ENCODE data around the gene ALG5.

ALG5 gene

GRCh38 chr13:36997716-36998427 is 1.3 kb downstream of the ALG5 start:
- no peak for DNase-seq (ENCODE audit: low read depth, low spot score)
- TF ChIP-seq EZH2 (IDR thresholded peaks at IDR 0.05) (no peak), POLR2AphosphoS5 (IDR thresholded peaks at IDR 0.05; ENCODE audit: borderline replicate concordance, low read depth, low read length) (no peak), FOXP2 (optimal IDR thresholded peaks at IDR 0.05; ENCODE audit: control extremely low read depth, extremely low read length, insufficient read depth) (no peak)
- Histone ChIP-seq H3K9me3 (ENCODE audit: low read depth, low read length) (no peaks in the 10 kb centered on the region), H3K4me3 (peak overlapping the region; percentile 81), H3K27ac (peak overlapping the region; percentile 86), H3K36me3 (ENCODE audit: insufficient read depth, low read length) (peaks cover 42% of the 10 kb centered on the region), H3K9ac (ENCODE audit: insufficient read length) (peak overlapping the region; percentile 98)

DNA sequence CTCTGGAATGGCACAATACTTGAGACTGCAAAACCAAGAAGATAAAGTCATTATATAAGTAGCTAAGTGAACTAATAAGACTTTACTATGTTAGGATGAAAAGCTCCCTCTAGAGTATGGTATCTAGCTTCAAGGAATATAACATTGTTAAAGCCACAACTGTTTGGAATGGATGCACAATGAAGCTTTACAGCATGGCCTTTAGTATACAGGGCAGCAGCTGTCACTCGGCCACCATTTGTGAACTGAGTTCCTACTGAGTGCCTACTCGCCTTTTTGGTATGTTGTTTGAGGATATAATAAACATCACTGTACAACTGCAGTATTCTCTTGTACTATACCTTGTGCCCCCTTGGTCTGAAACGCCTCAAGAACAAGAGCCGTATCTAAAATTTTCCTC is 6.8 kb downstream of the ALG5 start:
- DNase-seq (ENCODE audit: low read depth, low spot score): no peak
- TF ChIP-seq FOXP2 (optimal IDR thresholded peaks at IDR 0.05; ENCODE audit: control extremely low read depth, extremely low read length, insufficient read depth) (no peak), POLR2AphosphoS5 (IDR thresholded peaks at IDR 0.05; ENCODE audit: borderline replicate concordance, low read depth, low read length) (no peak), EZH2 (IDR thresholded peaks at IDR 0.05) (no peak)
- H3K9me3 ChIP-seq (ENCODE audit: low read depth, low read length): no peaks in the 10 kb centered on the region
- no peak overlapping the region for H3K4me3 ChIP-seq
- no peak overlapping the region for H3K27ac ChIP-seq
- peaks cover 89% of the 10 kb centered on the region for H3K36me3 ChIP-seq (ENCODE audit: insufficient read depth, low read length)
- no peak overlapping the region for H3K9ac ChIP-seq (ENCODE audit: insufficient read length)

DNA sequence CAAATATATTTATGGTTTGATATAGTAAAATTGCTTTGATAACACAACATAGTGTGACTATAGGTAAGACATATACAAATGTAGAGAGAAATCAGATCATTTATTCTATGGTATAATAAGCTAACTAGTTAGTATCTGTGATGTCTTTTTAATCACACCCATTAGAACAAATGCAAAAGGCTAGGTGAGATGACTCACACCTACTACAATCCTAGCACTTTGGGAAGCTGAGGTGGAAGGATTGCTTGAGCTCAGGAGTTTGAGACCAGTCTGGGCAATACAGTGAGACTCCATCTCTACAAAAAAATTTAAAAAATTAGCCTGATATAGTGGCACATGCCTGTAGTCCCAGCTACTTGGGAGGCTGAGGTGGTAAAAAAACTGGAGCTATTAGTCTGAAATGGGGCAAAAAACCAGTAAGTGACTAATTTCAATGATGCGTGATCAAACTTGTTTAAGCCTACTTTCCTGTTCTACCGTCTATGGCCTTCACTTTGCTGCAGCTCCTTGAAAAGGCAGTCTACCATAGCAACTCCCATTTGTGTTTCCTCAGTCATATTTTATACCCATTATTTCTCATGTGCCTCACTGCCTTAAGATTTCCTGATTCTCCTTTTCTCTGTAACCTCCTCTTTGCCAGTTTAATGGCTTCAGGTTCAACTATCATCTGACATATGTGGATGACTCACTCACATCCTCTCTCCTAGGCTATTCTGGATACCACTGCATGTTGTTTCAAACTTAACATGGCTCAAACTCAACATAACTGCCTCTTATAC is 12.5 kb downstream of the ALG5 start:
- H3K4me3 ChIP-seq: no peak overlapping the region
- no peaks in the 10 kb centered on the region for H3K9me3 ChIP-seq (ENCODE audit: low read depth, low read length)
- peaks cover 93% of the 10 kb centered on the region for H3K36me3 ChIP-seq (ENCODE audit: insufficient read depth, low read length)
- no peak overlapping the region for H3K27ac ChIP-seq
- no peak overlapping the region for H3K9ac ChIP-seq (ENCODE audit: insufficient read length)
- no peak for DNase-seq (ENCODE audit: low read depth, low spot score)
- TF ChIP-seq POLR2AphosphoS5 (IDR thresholded peaks at IDR 0.05; ENCODE audit: borderline replicate concordance, low read depth, low read length) (no peak), FOXP2 (optimal IDR thresholded peaks at IDR 0.05; ENCODE audit: control extremely low read depth, extremely low read length, insufficient read depth) (no peak), EZH2 (IDR thresholded peaks at IDR 0.05) (no peak)

GRCh38 chr13:36981156-36981743 is 17.9 kb downstream of the ALG5 start:
- TF ChIP-seq EZH2 (IDR thresholded peaks at IDR 0.05) (no peak), FOXP2 (optimal IDR thresholded peaks at IDR 0.05; ENCODE audit: control extremely low read depth, extremely low read length, insufficient read depth) (no peak), POLR2AphosphoS5 (IDR thresholded peaks at IDR 0.05; ENCODE audit: borderline replicate concordance, low read depth, low read length) (no peak)
- H3K9me3 ChIP-seq (ENCODE audit: low read depth, low read length): no peaks in the 10 kb centered on the region
- peak overlapping the region; percentile 95 for H3K27ac ChIP-seq
- H3K36me3 ChIP-seq (ENCODE audit: insufficient read depth, low read length): peaks cover 76% of the 10 kb centered on the region
- peak overlapping the region; percentile 34; the same call in 1 of the 2 replicates for H3K4me3 ChIP-seq
- H3K9ac ChIP-seq (ENCODE audit: insufficient read length): peak overlapping the region; percentile 47
- peak; percentile 75 for DNase-seq (ENCODE audit: low read depth, low spot score)

DNA sequence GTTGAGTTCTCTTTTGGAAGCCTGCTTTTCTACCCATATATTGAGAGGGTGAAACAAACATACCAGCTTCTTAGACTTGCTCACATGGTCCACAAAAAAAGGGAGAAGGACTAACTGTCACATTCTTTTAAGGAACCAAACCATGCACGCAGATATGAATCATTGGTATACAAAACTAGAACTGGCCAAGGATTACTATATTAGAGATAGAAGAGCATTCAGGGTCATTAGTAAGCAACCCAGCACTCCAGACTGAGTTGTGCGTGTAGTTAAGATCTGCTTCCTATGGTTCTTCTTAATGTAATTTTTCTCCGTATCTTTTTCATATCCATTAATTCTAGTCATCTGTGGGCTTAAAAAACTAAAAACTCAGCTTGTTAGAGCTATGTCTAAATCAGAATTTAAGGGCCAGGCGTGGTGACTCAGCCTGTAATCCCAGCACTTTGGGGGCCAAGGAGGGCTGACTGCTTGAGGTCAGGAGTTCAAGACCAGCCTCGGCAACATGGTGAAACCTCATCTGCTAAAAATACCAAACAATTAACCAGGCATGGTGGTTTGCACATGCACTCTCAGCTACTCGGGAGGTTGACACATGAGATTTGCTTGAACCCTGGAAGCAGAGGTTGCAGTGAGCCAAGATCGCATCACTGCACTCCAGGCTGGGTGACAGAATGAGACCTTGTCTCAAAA is 19.6 kb downstream of the ALG5 start:
- H3K36me3 ChIP-seq (ENCODE audit: insufficient read depth, low read length): peaks cover 77% of the 10 kb centered on the region
- TF ChIP-seq FOXP2 (optimal IDR thresholded peaks at IDR 0.05; ENCODE audit: control extremely low read depth, extremely low read length, insufficient read depth): no peak

GRCh38 chr13:36975172-36975571 is 24.0 kb downstream of the ALG5 start:
- Histone ChIP-seq H3K36me3 (ENCODE audit: insufficient read depth, low read length) (peaks cover 88% of the 10 kb centered on the region), H3K9ac (ENCODE audit: insufficient read length) (no peak overlapping the region), H3K9me3 (ENCODE audit: low read depth, low read length) (peaks cover 17% of the 10 kb centered on the region), H3K4me3 (no peak overlapping the region), H3K27ac (no peak overlapping the region)
- no peak for TF ChIP-seq EZH2 (IDR thresholded peaks at IDR 0.05)
- no peak for TF ChIP-seq POLR2AphosphoS5 (IDR thresholded peaks at IDR 0.05; ENCODE audit: borderline replicate concordance, low read depth, low read length)
- TF ChIP-seq FOXP2 (optimal IDR thresholded peaks at IDR 0.05; ENCODE audit: control extremely low read depth, extremely low read length, insufficient read depth): no peak
- no peak for DNase-seq (ENCODE audit: low read depth, low spot score)

More for the DNA sequence above, 19.6 kb downstream of the ALG5 start:
- Histone ChIP-seq H3K27ac (no peak overlapping the region), H3K9ac (ENCODE audit: insufficient read length) (no peak overlapping the region), H3K9me3 (ENCODE audit: low read depth, low read length) (peaks cover 9% of the 10 kb centered on the region), H3K4me3 (no peak overlapping the region)
- no peak for DNase-seq (ENCODE audit: low read depth, low spot score)

- Histone ChIP-seq H3K4me3 (no peak overlapping the region), H3K36me3 (ENCODE audit: insufficient read depth, low read length) (peaks cover 83% of the 10 kb centered on the region), H3K27ac (no peak overlapping the region), H3K9ac (ENCODE audit: insufficient read length) (no peak overlapping the region), H3K9me3 (ENCODE audit: low read depth, low read length) (peaks cover 17% of the 10 kb centered on the region)
- DNase-seq (ENCODE audit: low read depth, low spot score): no peak
- TF ChIP-seq EZH2 (IDR thresholded peaks at IDR 0.05) (no peak), FOXP2 (optimal IDR thresholded peaks at IDR 0.05; ENCODE audit: control extremely low read depth, extremely low read length, insufficient read depth) (no peak), POLR2AphosphoS5 (IDR thresholded peaks at IDR 0.05; ENCODE audit: borderline replicate concordance, low read depth, low read length) (no peak)
These were observed 25.4 kb downstream of the ALG5 start for GRCh38 chr13:36973621-36974295.
